IMR-90 (cell line): Measurements from ENCODE around the gene TOM1L1. TPM values are rescaled to one million over a fixed set of nuclear protein-coding genes. Genes with fewer than 3 reads are reported as not detected.

ENCODE experiments used
- ATAC-seq: fragments of 200-7000 bp; cut with Tn5 transposase; 2 replicates; pipeline ENCODE4 v1.9.1; 2020; ENCODE audit warnings: low read depth, mild to moderate bottlenecking, moderate library complexity
- BruUV-seq: library from RNA; stranded (reverse); fragments of 400-500 nt; replicated peaks from 2 replicates; lab custom pipeline; 2021; lab: Mats Ljungman, UMichigan
- CTCF ChIA-PET: fragments of 300-600 bp; formaldehyde crosslinking; extraction: SDS; loops from one replicate; lab custom pipeline; 2021; ENCODE audit warnings: antibody characterized with exemption; lab: Yijun Ruan, JAX
- POLR2A ChIA-PET: fragments of 300-600 bp; sonication (Branson Sonifier 250); formaldehyde crosslinking; loops from one replicate; lab custom pipeline; 2022; ENCODE audit warnings: antibody characterized with exemption; ENCODE audit not compliant: unreplicated experiment; lab: Charles Lee
- DNase-seq: peaks from one replicate; pipeline ENCODE4 v3.0.0; 2013
- H2AFZ ChIP-seq: replicated peaks from 2 replicates; pipeline ENCODE3; 2013; ENCODE audit warnings: low read length, mild to moderate bottlenecking; ENCODE audit not compliant: poor library complexity
- H2AK5ac ChIP-seq: 2 replicates; pipeline ENCODE4 v1.6.1; 2013; ENCODE audit warnings: low read depth, low read length, inconsistent platforms
- H2AK9ac ChIP-seq: replicated peaks from 2 replicates; pipeline ENCODE3; 2013; ENCODE audit warnings: mild to moderate bottlenecking, low read depth, low read length, moderate library complexity; ENCODE audit not compliant: poor library complexity
- H2BK120ac ChIP-seq: 2 replicates; pipeline ENCODE4 v1.6.1; 2013; ENCODE audit warnings: low read depth, low read length, inconsistent platforms
- H2BK15ac ChIP-seq: 3 replicates; pipeline ENCODE4 v1.6.1; 2013; ENCODE audit warnings: low read depth, low read length, inconsistent platforms
- H2BK20ac ChIP-seq: 2 replicates; pipeline ENCODE4 v1.6.1; 2013; ENCODE audit warnings: low read depth, mild to moderate bottlenecking, inconsistent platforms, low read length, moderate library complexity
- H2BK5ac ChIP-seq: 2 replicates; pipeline ENCODE4 v1.6.1; 2013; ENCODE audit warnings: mild to moderate bottlenecking, low read depth, low read length, inconsistent platforms; ENCODE audit not compliant: poor library complexity, severe bottlenecking
- H3K14ac ChIP-seq: replicated peaks from 2 replicates; pipeline ENCODE4 v1.6.1; 2013; ENCODE audit warnings: low read depth, low read length, inconsistent platforms
- H3K18ac ChIP-seq: 2 replicates; pipeline ENCODE4 v1.6.1; 2013; ENCODE audit warnings: low read depth, low read length, control low read depth
- H3K23ac ChIP-seq: 2 replicates; pipeline ENCODE4 v1.6.1; 2013; ENCODE audit warnings: low read depth, low read length, inconsistent platforms
- H3K27ac ChIP-seq: 2 replicates; pipeline ENCODE4 v1.5.1; 2013; ENCODE audit warnings: mild to moderate bottlenecking, control low read depth, low read length; ENCODE audit not compliant: insufficient read depth
- H3K27me3 ChIP-seq: 2 replicates; pipeline ENCODE4 v1.6.1; 2013; ENCODE audit warnings: low read length; ENCODE audit not compliant: control insufficient read depth, insufficient read depth
- H3K36me3 ChIP-seq: 2 replicates; pipeline ENCODE4 v1.6.1; 2013; ENCODE audit warnings: low read length, mixed read lengths; ENCODE audit not compliant: control insufficient read depth, insufficient read depth
- H3K4ac ChIP-seq: 2 replicates; pipeline ENCODE4 v1.6.1; 2013; ENCODE audit warnings: low read depth, low read length, inconsistent platforms
- H3K4me1 ChIP-seq: 2 replicates; pipeline ENCODE4 v1.6.1; 2013; ENCODE audit warnings: low read length, mixed read lengths; ENCODE audit not compliant: control insufficient read depth, insufficient read depth
- H3K4me2 ChIP-seq: 2 replicates; pipeline ENCODE4 v1.6.1; 2013; ENCODE audit warnings: low read depth, mild to moderate bottlenecking, control low read depth, low read length, moderate library complexity
- H3K4me3 ChIP-seq: 2 replicates; pipeline ENCODE4 v1.5.1; 2013; ENCODE audit warnings: low read depth, mild to moderate bottlenecking, control low read depth, low read length, moderate library complexity; ENCODE audit not compliant: insufficient read depth
- H3K56ac ChIP-seq: 2 replicates; pipeline ENCODE4 v1.6.1; 2013; ENCODE audit warnings: low read length, inconsistent platforms; ENCODE audit not compliant: insufficient read depth; ENCODE audit errors: extremely low read depth
- H3K79me1 ChIP-seq, 2 experiments: 2 replicates each; pipeline ENCODE4 v1.6.1; 2013; ENCODE audit warnings: low read length in 2 of 2, inconsistent platforms in 1 of 2, low read depth in 1 of 2
- H3K9ac ChIP-seq: 2 replicates; pipeline ENCODE4 v1.6.1; 2013; ENCODE audit warnings: low read depth, low read length, control low read depth
- H3K9me1 ChIP-seq: 2 replicates; pipeline ENCODE4 v1.6.1; 2013; ENCODE audit warnings: low read length, inconsistent platforms; ENCODE audit not compliant: insufficient read depth
- H3K9me3 ChIP-seq: 2 replicates; pipeline ENCODE4 v1.6.1; 2013; ENCODE audit warnings: low read length; ENCODE audit not compliant: control insufficient read depth, insufficient read depth
- H4K20me1 ChIP-seq: 2 replicates; pipeline ENCODE4 v1.6.1; 2013; ENCODE audit warnings: low read length, inconsistent platforms; ENCODE audit not compliant: insufficient read depth
- H4K5ac ChIP-seq: 2 replicates; pipeline ENCODE4 v1.6.1; 2013; ENCODE audit warnings: mild to moderate bottlenecking, low read depth, low read length, control low read depth
- H4K8ac ChIP-seq, 2 experiments: 2 replicates each; pipeline ENCODE4 v1.6.1; 2013; ENCODE audit warnings: low read depth in 2 of 2, low read length in 2 of 2, control low read depth in 1 of 2, inconsistent platforms in 1 of 2
- H4K91ac ChIP-seq: 2 replicates; pipeline ENCODE4 v1.6.1; 2013; ENCODE audit warnings: low read depth, low read length, inconsistent platforms; ENCODE audit not compliant: insufficient read depth
- BHLHE40 ChIP-seq: fragments of 150-350 bp; IDR thresholded peaks from 2 replicates; pipeline ENCODE4 v1.6.1; 2016; ENCODE audit warnings: mild to moderate bottlenecking, low read depth, low read length
- CEBPB ChIP-seq: IDR thresholded peaks from 2 replicates; pipeline ENCODE4 v1.6.1; 2012; ENCODE audit warnings: low read depth, low read length, improper control_type of control experiment
- CHD1 ChIP-seq: IDR thresholded peaks from 2 replicates; pipeline ENCODE4 v1.6.1; 2012; ENCODE audit warnings: low read depth, low read length, improper control_type of control experiment
- CTCF ChIP-seq: conservative IDR thresholded peaks from 2 replicates; pipeline ENCODE4 v1.5.1; 2012; ENCODE audit warnings: mild to moderate bottlenecking, low read depth, low read length, improper control_type of control experiment
- ELK1 ChIP-seq: fragments of 150-350 bp; IDR thresholded peaks from 2 replicates; pipeline ENCODE4 v1.6.1; 2016; ENCODE audit warnings: low read depth, mild to moderate bottlenecking, low read length, moderate library complexity, borderline replicate concordance
- FOS ChIP-seq: fragments of 150-350 bp; IDR thresholded peaks from 2 replicates; pipeline ENCODE4 v1.6.1; 2016; ENCODE audit warnings: low read depth, low read length
- MAFK ChIP-seq: IDR thresholded peaks from 2 replicates; pipeline ENCODE4 v1.6.1; 2012; ENCODE audit warnings: low read depth, low read length, improper control_type of control experiment
- MAZ ChIP-seq: IDR thresholded peaks from 2 replicates; pipeline ENCODE4 v1.6.1; 2012; ENCODE audit warnings: low read depth, mild to moderate bottlenecking, low read length, improper control_type of control experiment, moderate library complexity, borderline replicate concordance
- MXI1 ChIP-seq: IDR thresholded peaks from 2 replicates; pipeline ENCODE4 v1.6.1; 2012; ENCODE audit warnings: low read depth, mild to moderate bottlenecking, low read length, moderate library complexity, borderline replicate concordance
- NFE2L2 ChIP-seq: fragments of 150-350 bp; IDR thresholded peaks from 2 replicates; pipeline ENCODE4 v1.6.1; 2016; ENCODE audit warnings: low read depth, mild to moderate bottlenecking, low read length
- POLR2A ChIP-seq: IDR thresholded peaks from 2 replicates; pipeline ENCODE4 v1.6.1; 2012; ENCODE audit warnings: mild to moderate bottlenecking, low read depth, low read length
- RAD21 ChIP-seq: IDR thresholded peaks from 2 replicates; pipeline ENCODE4 v1.6.1; 2012; ENCODE audit warnings: low read length, improper control_type of control experiment
- RCOR1 ChIP-seq: IDR thresholded peaks from 2 replicates; pipeline ENCODE4 v1.6.1; 2012; ENCODE audit warnings: mild to moderate bottlenecking, low read length, improper control_type of control experiment; ENCODE audit not compliant: insufficient replicate concordance
- RFX5 ChIP-seq: IDR thresholded peaks from 2 replicates; pipeline ENCODE4 v1.8.0; 2012; ENCODE audit warnings: low read depth, mild to moderate bottlenecking, low read length, moderate library complexity
- SMC3 ChIP-seq: fragments of 150-350 bp; IDR thresholded peaks from 2 replicates; pipeline ENCODE4 v1.6.1; 2016; ENCODE audit warnings: low read depth, mild to moderate bottlenecking, antibody characterized with exemption, low read length, moderate library complexity
- WGBS, 2 experiments: methylation state at CpG; one replicate each; pipeline versions ENCODE4 v1.1.5 to v1.1.7; 2013; ENCODE audit warnings: missing lambda C conversion rate in 2 of 2; ENCODE audit not compliant: insufficient read length in 1 of 2; ENCODE audit errors: extremely low coverage in 2 of 2; 5-methylcytosine and 5-hydroxymethylcytosine counted together
- dilution Hi-C: fragments of 300-500 bp; cut with HindIII; formaldehyde crosslinking; loops from one replicate; pipeline ENCODE4 v1.14.3; 2018; ENCODE audit warnings: low sequenced_read_pairs; ENCODE audit not compliant: unreplicated experiment
- in situ Hi-C: fragments of 300-500 bp; cut with MboI; formaldehyde crosslinking; loops from 3 replicates; pipeline ENCODE4 v1.14.3; 2019; ENCODE audit warnings: low sequenced_read_pairs, inconsistent platforms, mixed read lengths
- intact Hi-C: fragments of 100-400 bp; cut with micrococcal nuclease; formaldehyde crosslinking; loops from 2 replicates; pipeline ENCODE4 v1.10.0; 2022
- polyA plus RNA-seq, 3 experiments: library from polyadenylated mRNA; depleted of rRNA; stranded (reverse); fragments of >200 nt; gene quantifications; 2 replicates each; pipeline ENCODE4 v1.2.3, GENCODE V29; 2012; ENCODE audit warnings: low replicate concordance in 1 of 3
- total RNA-seq: library from RNA; depleted of rRNA; stranded (reverse); fragments of >200 nt; gene quantifications from 2 replicates; pipeline ENCODE4 v1.2.3, GENCODE V29; 2012
- TF ChIP-seq, protein P1 (sequence below): fragments of 150-350 bp; IDR thresholded peaks from 2 replicates; pipeline ENCODE4 v1.6.1; 2017; ENCODE audit warnings: mild to moderate bottlenecking, antibody characterized with exemption, low read length, low read depth

Gene TOM1L1
- total and polyA plus RNA-seq, 2 of the 4 experiments (the other 2 are of a cell fraction): 13.0 to 20.1 TPM

GRCh38 chr17:54980375-54980774 is 79.7 kb downstream of the TOM1L1 start:
- CTCF ChIA-PET: no interaction called here
- H3K36me3 ChIP-seq: no peaks in the 10 kb centered on the region

More at GRCh38 chr17:54980375-54980774, 79.7 kb downstream of the TOM1L1 start:
- peaks cover 5% of the 10 kb centered on the region for H3K9me3 ChIP-seq
- no peak for ATAC-seq
- H4K8ac ChIP-seq: no peak overlapping the region
- H2BK20ac ChIP-seq: no peak overlapping the region
- H2AFZ ChIP-seq: no peak overlapping the region
- no peaks in the 10 kb centered on the region for H4K20me1 ChIP-seq
- TF ChIP-seq FOS (no peak), POLR2A (no peak), RFX5 (no peak), RAD21 (no peak), MAFK (no peak), RCOR1 (no peak), MXI1 (no peak), ELK1 (no peak), BHLHE40 (no peak), NFE2L2 (no peak), CTCF (no peak), CHD1 (no peak), MAZ (no peak), SMC3 (no peak), CEBPB (no peak)
- TF ChIP-seq, protein P1, sequence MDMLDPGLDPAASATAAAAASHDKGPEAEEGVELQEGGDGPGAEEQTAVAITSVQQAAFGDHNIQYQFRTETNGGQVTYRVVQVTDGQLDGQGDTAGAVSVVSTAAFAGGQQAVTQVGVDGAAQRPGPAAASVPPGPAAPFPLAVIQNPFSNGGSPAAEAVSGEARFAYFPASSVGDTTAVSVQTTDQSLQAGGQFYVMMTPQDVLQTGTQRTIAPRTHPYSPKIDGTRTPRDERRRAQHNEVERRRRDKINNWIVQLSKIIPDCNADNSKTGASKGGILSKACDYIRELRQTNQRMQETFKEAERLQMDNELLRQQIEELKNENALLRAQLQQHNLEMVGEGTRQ: no peak
- H3K9me1 ChIP-seq: no peaks in the 10 kb centered on the region
- no peak overlapping the region for H3K4me3 ChIP-seq
- H3K14ac ChIP-seq: no peak overlapping the region
- no peak overlapping the region for H3K18ac ChIP-seq
- peaks cover 3% of the 10 kb centered on the region; the same call in 1 of the 2 replicates for H3K4me1 ChIP-seq
- DNase-seq: no peak
- no peaks in the 10 kb centered on the region for H3K27me3 ChIP-seq
- H3K27ac ChIP-seq: no peak overlapping the region
- no peak overlapping the region for H2AK9ac ChIP-seq
- POLR2A ChIA-PET: no interaction called here
- no peak overlapping the region for H2BK15ac ChIP-seq
- H2AK5ac ChIP-seq: no peak overlapping the region
- H3K56ac ChIP-seq: no peak overlapping the region
- no peak overlapping the region for H3K9ac ChIP-seq
- dilution Hi-C loops: no loop called here
- H2BK5ac ChIP-seq: no peak overlapping the region
- H4K5ac ChIP-seq: no peak overlapping the region
- intact Hi-C loops: no loop called here
- in situ Hi-C loops: no loop called here
- peaks cover 6 to 12% of the 10 kb centered on the region in 2 experiments; a peak in 2 of 4 replicates for H3K79me1 ChIP-seq
- H4K91ac ChIP-seq: no peak overlapping the region
- BruUV-seq: no TSS peak
- WGBS, 2 experiments: 17% methylated on average over 1 of the region's 3 CpGs; no CpG with 5 or more reads in 1 of the 2 experiments
- no peak overlapping the region for H3K4me2 ChIP-seq
- H3K23ac ChIP-seq: no peak overlapping the region
- H2BK120ac ChIP-seq: no peak overlapping the region
- no peak overlapping the region for H3K4ac ChIP-seq
